Measurements from ENCODE around the gene GPC1.
"Not testable (repeated sequence)": the region's sequence is repeated elsewhere in the genome, so short reads cannot be mapped to it uniquely, and the experiment has no call there.

Gene GPC1

DNA sequence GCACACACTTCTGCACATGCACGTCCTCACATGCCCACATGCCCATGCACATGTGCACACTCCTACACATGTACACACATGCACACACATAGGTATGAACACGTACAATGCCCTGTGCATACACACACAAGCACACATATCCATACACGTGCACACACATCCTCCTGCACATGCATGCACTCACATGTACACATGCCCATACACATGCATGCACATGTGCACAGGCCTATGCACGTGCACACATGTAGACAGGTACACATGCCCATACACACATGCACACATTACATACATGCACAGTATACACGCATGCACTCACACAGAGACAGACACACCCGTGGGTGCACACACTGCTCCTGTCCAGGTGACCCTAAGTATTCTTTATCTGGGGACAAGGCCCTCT, 34.3 kb downstream of the GPC1 start:
- peaks cover 10% of the 10 kb centered on the region for H3K9me3 Mint-ChIP-seq
- peaks cover 7% of the 10 kb centered on the region for H3K4me1 Mint-ChIP-seq
- ATAC-seq (ENCODE audit: low read depth) (no peak), DNase-seq (ENCODE audit: low spot score in 2 of 2) (no peak)
- no peak overlapping the region for H3K27ac Mint-ChIP-seq
- peaks cover 23% of the 10 kb centered on the region for H3K36me3 Mint-ChIP-seq
- H3K4me3 Mint-ChIP-seq, result no peak overlapping the region
- no peaks in the 10 kb centered on the region for H3K27me3 Mint-ChIP-seq

- Mint-ChIP-seq H3K27ac (no peak overlapping the region), H3K27me3 (no peaks in the 10 kb centered on the region)
- ATAC-seq (ENCODE audit: low read depth), result no peak
These were observed 36.8 kb downstream of the GPC1 start for GRCh38 chr2:240472078-240472790.

GRCh38 chr2:240473211-240473610, 37.7 kb downstream of the GPC1 start:
- Mint-ChIP-seq H3K27ac (no peak overlapping the region), H3K27me3 (no peaks in the 10 kb centered on the region), H3K36me3 (peaks cover 30% of the 10 kb centered on the region), H3K9me3 (peaks cover 14% of the 10 kb centered on the region), H3K4me1 (peaks cover 7% of the 10 kb centered on the region), H3K4me3 (no peak overlapping the region)
- no peak for DNase-seq (ENCODE audit: low spot score in 2 of 2)
- no peak for ATAC-seq (ENCODE audit: low read depth)

More at GRCh38 chr2:240472078-240472790, 36.8 kb downstream of the GPC1 start:
- DNase-seq (ENCODE audit: low spot score in 2 of 2), result no peak
- Mint-ChIP-seq H3K36me3 (peaks cover 30% of the 10 kb centered on the region), H3K9me3 (peaks cover 14% of the 10 kb centered on the region), H3K4me1 (peaks cover 7% of the 10 kb centered on the region), H3K4me3 (no peak overlapping the region)

GRCh38 chr2:240477916-240478315, 42.5 kb downstream of the GPC1 start:
- DNase-seq (ENCODE audit: low spot score in 2 of 2) (no peak), ATAC-seq (ENCODE audit: low read depth) (no peak)
- Mint-ChIP-seq H3K27ac (no peak overlapping the region), H3K27me3 (no peaks in the 10 kb centered on the region), H3K4me3 (no peak overlapping the region), H3K4me1 (no peaks in the 10 kb centered on the region), H3K9me3 (peaks cover 13% of the 10 kb centered on the region), H3K36me3 (peaks cover 24% of the 10 kb centered on the region)

DNA sequence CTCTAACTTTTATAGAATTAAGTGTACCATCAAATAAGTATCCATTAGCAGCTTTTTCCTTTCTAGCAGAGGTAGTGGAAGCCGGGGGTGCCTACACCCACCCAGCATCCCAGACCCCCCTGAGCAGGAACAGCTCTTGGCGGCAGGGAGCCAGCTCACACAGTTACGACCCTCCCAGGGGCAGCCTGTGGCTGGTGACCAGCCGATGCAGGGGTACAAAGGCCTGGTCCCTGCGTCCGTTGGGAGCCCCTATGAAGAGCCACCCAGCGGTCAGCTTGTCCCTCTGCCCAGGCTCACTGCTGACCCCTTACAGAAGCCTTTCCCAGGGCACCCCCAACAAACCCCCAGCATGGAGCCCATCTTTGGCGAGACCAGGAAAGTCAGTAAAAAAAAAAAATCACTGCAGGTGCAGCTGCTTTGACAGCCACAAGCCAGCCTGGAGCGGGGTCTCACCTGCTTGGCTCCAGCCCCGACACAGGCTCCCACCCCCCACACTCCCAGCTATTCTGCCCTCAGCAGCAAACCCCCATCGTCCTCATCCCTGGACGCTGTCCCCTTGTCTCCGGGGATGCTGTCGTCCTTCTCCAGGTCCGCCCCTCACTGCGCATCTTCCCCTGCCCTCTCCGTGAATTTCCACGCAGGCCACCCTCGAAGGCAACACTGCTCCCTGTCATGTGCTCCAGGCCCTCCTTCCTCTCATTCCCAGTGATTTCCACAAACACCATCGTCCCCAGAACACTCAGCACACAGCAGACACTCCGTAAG, 43.1 kb downstream of the GPC1 start:
- H3K4me1 Mint-ChIP-seq, result no peaks in the 10 kb centered on the region
- H3K9me3 Mint-ChIP-seq, result peaks cover 8% of the 10 kb centered on the region
- ATAC-seq (ENCODE audit: low read depth) (no peak), DNase-seq (ENCODE audit: low spot score in 2 of 2) (no peak)
- no peaks in the 10 kb centered on the region for H3K27me3 Mint-ChIP-seq
- H3K36me3 Mint-ChIP-seq, result peaks cover 20% of the 10 kb centered on the region
- H3K27ac Mint-ChIP-seq, result no peak overlapping the region
- H3K4me3 Mint-ChIP-seq, result no peak overlapping the region

- no peak overlapping the region for H3K27ac Mint-ChIP-seq
- H3K9me3 Mint-ChIP-seq, result peaks cover 6% of the 10 kb centered on the region
- H3K4me1 Mint-ChIP-seq, result no peaks in the 10 kb centered on the region
- DNase-seq (ENCODE audit: low spot score in 2 of 2) (no peak), ATAC-seq (ENCODE audit: low read depth) (no peak)
- no peaks in the 10 kb centered on the region for H3K27me3 Mint-ChIP-seq
- no peak overlapping the region for H3K4me3 Mint-ChIP-seq
- peaks cover 16% of the 10 kb centered on the region for H3K36me3 Mint-ChIP-seq
These were observed 43.6 kb downstream of the GPC1 start for GRCh38 chr2:240479111-240479501.

- no peaks in the 10 kb centered on the region for H3K4me1 Mint-ChIP-seq
- no peak for DNase-seq (ENCODE audit: low spot score in 2 of 2)
These were observed 45.6 kb downstream of the GPC1 start for GRCh38 chr2:240480834-240481623.

GRCh38 chr2:240481720-240482119, 46.3 kb downstream of the GPC1 start:
- H3K4me3 Mint-ChIP-seq, result no peak overlapping the region
- ATAC-seq (ENCODE audit: low read depth) (no peak), DNase-seq (ENCODE audit: low spot score in 2 of 2) (no peak)
- no peak overlapping the region for H3K27ac Mint-ChIP-seq
- H3K9me3 Mint-ChIP-seq, result peaks cover 1% of the 10 kb centered on the region
- no peaks in the 10 kb centered on the region for H3K4me1 Mint-ChIP-seq
- no peaks in the 10 kb centered on the region for H3K27me3 Mint-ChIP-seq
- peaks cover 7% of the 10 kb centered on the region for H3K36me3 Mint-ChIP-seq

More at GRCh38 chr2:240480834-240481623, 45.6 kb downstream of the GPC1 start:
- peaks cover 13% of the 10 kb centered on the region for H3K36me3 Mint-ChIP-seq
- H3K27me3 Mint-ChIP-seq, result no peaks in the 10 kb centered on the region
- H3K4me3 Mint-ChIP-seq, result no peak overlapping the region
- ATAC-seq (ENCODE audit: low read depth), result no peak
- H3K27ac Mint-ChIP-seq, result no peak overlapping the region
- peaks cover 5% of the 10 kb centered on the region for H3K9me3 Mint-ChIP-seq

- no peaks in the 10 kb centered on the region for H3K4me1 Mint-ChIP-seq
- peaks cover 4% of the 10 kb centered on the region for H3K9me3 Mint-ChIP-seq
- ATAC-seq (ENCODE audit: low read depth) (no peak), DNase-seq (ENCODE audit: low spot score in 2 of 2) (no peak)
- H3K27me3 Mint-ChIP-seq, result no peaks in the 10 kb centered on the region
- peaks cover 10% of the 10 kb centered on the region for H3K36me3 Mint-ChIP-seq
- H3K27ac Mint-ChIP-seq, result no peak overlapping the region
- H3K4me3 Mint-ChIP-seq, result no peak overlapping the region
These were observed 46.7 kb downstream of the GPC1 start for GRCh38 chr2:240482141-240482540.

DNA sequence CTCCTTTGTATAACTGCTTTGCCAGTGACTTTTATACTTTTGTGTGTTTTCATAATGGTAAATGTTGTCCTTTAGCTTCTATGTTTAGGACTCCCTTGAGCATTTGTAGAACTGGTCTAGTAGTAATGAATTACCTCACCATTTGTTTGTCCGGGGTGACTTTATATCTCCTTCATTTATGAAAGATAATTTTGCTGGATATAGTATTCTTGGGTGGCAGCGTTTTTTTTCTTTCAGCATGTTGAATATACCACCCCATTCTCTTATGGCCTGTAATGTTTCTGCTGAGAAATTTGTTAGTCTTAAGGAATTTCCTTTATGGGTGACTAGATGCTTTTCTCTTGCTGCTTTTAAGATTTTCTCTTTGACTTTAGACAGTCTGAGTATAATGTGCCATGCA, 56.0 kb downstream of the GPC1 start:
- ATAC-seq (ENCODE audit: low read depth) (no peak), DNase-seq (ENCODE audit: low spot score in 2 of 2) (no peak)
- H3K4me3 Mint-ChIP-seq, result no peak overlapping the region
- no peaks in the 10 kb centered on the region for H3K4me1 Mint-ChIP-seq
- peaks cover 27% of the 10 kb centered on the region for H3K9me3 Mint-ChIP-seq
- H3K36me3 Mint-ChIP-seq, result peaks cover 31% of the 10 kb centered on the region
- H3K27me3 Mint-ChIP-seq, result no peaks in the 10 kb centered on the region
- H3K27ac Mint-ChIP-seq, result no peak overlapping the region

DNA sequence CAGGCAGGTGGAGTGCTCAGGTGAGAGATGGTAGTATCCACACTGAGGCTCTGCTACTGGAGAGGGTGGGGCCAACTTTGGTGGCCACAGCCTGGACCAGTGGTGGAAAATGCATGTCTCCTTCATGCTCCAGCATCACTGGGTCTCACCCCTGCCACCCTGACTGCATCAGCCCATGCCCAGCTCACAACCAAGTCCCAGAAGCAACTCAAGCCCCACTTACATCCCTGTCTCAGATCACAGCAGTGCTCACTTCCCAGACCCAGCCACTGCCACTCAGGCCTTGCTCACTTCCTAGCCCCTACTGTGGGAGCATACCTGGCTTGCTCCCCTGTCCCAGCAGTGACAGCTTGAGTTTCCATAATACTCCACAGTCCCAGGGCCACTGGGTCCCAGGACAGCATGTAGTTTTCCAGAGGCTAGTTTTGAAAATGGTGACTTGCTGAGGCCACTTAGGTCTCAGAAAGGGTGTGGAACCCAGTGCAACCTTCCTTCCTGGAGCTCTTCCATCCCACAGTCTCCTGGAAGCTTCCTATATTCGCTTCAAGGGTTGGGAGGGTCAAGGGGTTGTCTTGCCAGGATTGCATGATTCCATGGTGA, 58.8 kb downstream of the GPC1 start:
- no peak for ATAC-seq (ENCODE audit: low read depth)
- Mint-ChIP-seq H3K27ac (no peak overlapping the region), H3K4me1 (peaks cover 3% of the 10 kb centered on the region), H3K36me3 (peaks cover 42% of the 10 kb centered on the region), H3K27me3 (no peaks in the 10 kb centered on the region), H3K9me3 (peaks cover 15% of the 10 kb centered on the region), H3K4me3 (no peak overlapping the region)
- DNase-seq (ENCODE audit: low spot score in 2 of 2), result no peak

- H3K36me3 Mint-ChIP-seq, result peaks cover 44% of the 10 kb centered on the region
- peaks cover 12% of the 10 kb centered on the region for H3K9me3 Mint-ChIP-seq
- not testable (repeated sequence) for ATAC-seq (ENCODE audit: low read depth); H3K4me1 Mint-ChIP-seq; H3K27me3 Mint-ChIP-seq; DNase-seq (ENCODE audit: low spot score in 2 of 2); H3K27ac Mint-ChIP-seq; H3K4me3 Mint-ChIP-seq
These were observed 59.5 kb downstream of the GPC1 start for GRCh38 chr2:240494942-240495341.

- ATAC-seq (ENCODE audit: low read depth); DNase-seq (ENCODE audit: low spot score in 2 of 2); H3K4me1 Mint-ChIP-seq; H3K9me3 Mint-ChIP-seq; H3K27ac Mint-ChIP-seq; H3K4me3 Mint-ChIP-seq; H3K27me3 Mint-ChIP-seq: not testable (repeated sequence)
- peaks cover 44% of the 10 kb centered on the region for H3K36me3 Mint-ChIP-seq
These were observed 61.6 kb downstream of the GPC1 start for GRCh38 chr2:240497082-240497481.
